HCT116 (cell line): ENCODE results near the gene DNAJB1. TPM values are rescaled to one million over a fixed set of nuclear protein-coding genes. Genes with fewer than 3 reads are reported as not detected.

Experiments
- ATAC-seq: fragments of 200-7000 bp; cut with Tn5 transposase; 2 replicates; pipeline ENCODE4 v1.9.1; 2020; ENCODE audit warnings: mild to moderate bottlenecking, moderate library complexity
- BruUV-seq: library from RNA; stranded (reverse); fragments of 400-500 nt; replicated peaks from 2 replicates; lab custom pipeline; 2021; lab: Mats Ljungman, UMichigan
- CTCF ChIA-PET: fragments of 300-600 bp; sonication (Branson Sonifier 250); formaldehyde crosslinking; loops from one replicate; lab custom pipeline; 2021; ENCODE audit warnings: antibody characterized with exemption; lab: Charles Lee
- POLR2A ChIA-PET: fragments of 300-600, 350-600 bp; sonication (Branson Sonifier 250); formaldehyde crosslinking; loops from one replicate; lab custom pipeline; 2021; ENCODE audit warnings: antibody characterized with exemption; lab: Charles Lee
- RAD21 ChIA-PET, 2 experiments: fragments of 300-600 bp; sonication (Branson Sonifier 250); formaldehyde crosslinking; loops; one replicate each; lab custom pipeline; 2023; ENCODE audit warnings: low total read pairs in 2 of 2; ENCODE audit not compliant: uncharacterized antibody in 2 of 2, unreplicated experiment in 2 of 2, low non-redundant PET in 1 of 2; lab: Charles Lee
- DNase-seq: peaks from one replicate; pipeline ENCODE4 v3.0.0-alpha.2; 2010; ENCODE audit warnings: low read depth, low spot score
- H2AFZ ChIP-seq: fragments of 200-600 bp; shearing (Covaris generic), sonication (generic); 2 replicates; pipeline ENCODE4 v1.6.1; 2017; ENCODE audit warnings: low read depth, mixed run types, mixed read lengths, antibody characterized with exemption, low read length; ENCODE audit not compliant: poor library complexity, severe bottlenecking
- H3K27ac ChIP-seq: 2 replicates; pipeline ENCODE4 v1.5.1; 2012; ENCODE audit warnings: low read depth, low read length
- H3K27me3 ChIP-seq: fragments of 200-600 bp; sonication (generic); 2 replicates; pipeline ENCODE4 v1.6.1; 2016; ENCODE audit warnings: mixed run types, low read length, mixed read lengths; ENCODE audit not compliant: insufficient read depth
- H3K36me3 ChIP-seq, 2 experiments: fragments of 200-500 bp in 1 of 2; fragments of 200-600 bp in 1 of 2; sonication (Bioruptor generic) in 1 of 2; sonication (generic) in 1 of 2; 2 replicates each; pipeline versions ENCODE4 v1.5.1 to v1.6.1; 2014 to 2016; ENCODE audit warnings: low read length in 2 of 2, inconsistent platforms in 1 of 2, mixed read lengths in 1 of 2, mixed run types in 1 of 2; ENCODE audit not compliant: insufficient read depth in 2 of 2, control insufficient read depth in 1 of 2
- H3K4me1 ChIP-seq, 2 experiments: fragments of 200-600 bp in 1 of 2; sonication (generic) in 1 of 2; 2 replicates each; pipeline versions ENCODE4 v1.5.1 to v1.6.1; 2012 to 2017; ENCODE audit warnings: low read length in 2 of 2, inconsistent platforms in 1 of 2, mild to moderate bottlenecking in 1 of 2, mixed read lengths in 1 of 2, mixed run types in 1 of 2, moderate library complexity in 1 of 2; ENCODE audit not compliant: insufficient read depth in 2 of 2, control insufficient read depth in 1 of 2
- H3K4me2 ChIP-seq: fragments of 200-600 bp; sonication (generic); 2 replicates; pipeline ENCODE4 v1.6.1; 2017; ENCODE audit warnings: mixed run types, low read length, mixed read lengths
- H3K4me3 ChIP-seq, 2 experiments: fragments of 200-600 bp in 1 of 2; sonication (generic) in 1 of 2; replicated peaks in 1 of 2; 2 replicates each; pipeline ENCODE4 v1.5.1; 2011 to 2016; ENCODE audit warnings: low read length in 2 of 2, control low read depth in 1 of 2, low read depth in 1 of 2, mild to moderate bottlenecking in 1 of 2, mixed read lengths in 1 of 2, mixed run types in 1 of 2
- H3K79me2 ChIP-seq: fragments of 200-600 bp; sonication (generic); 2 replicates; pipeline ENCODE4 v1.6.1; 2017; ENCODE audit warnings: mild to moderate bottlenecking, mixed run types, low read length, moderate library complexity, mixed read lengths; ENCODE audit not compliant: insufficient read depth
- H3K9ac ChIP-seq: fragments of 200-600 bp; sonication (generic); 2 replicates; pipeline ENCODE4 v1.6.1; 2016; ENCODE audit warnings: low read length, mixed read lengths
- H3K9me2 ChIP-seq: fragments of 200-600 bp; sonication (generic), shearing (Covaris generic); 2 replicates; pipeline ENCODE4 v1.6.1; 2017; ENCODE audit warnings: mixed run types, mild to moderate bottlenecking, moderate library complexity; ENCODE audit not compliant: insufficient read depth
- H3K9me3 ChIP-seq, 2 experiments: fragments of 200-500 bp in 1 of 2; fragments of 200-600 bp in 1 of 2; sonication (Bioruptor generic) in 1 of 2; sonication (generic) in 1 of 2; 2 replicates each; pipeline ENCODE4 v1.6.1; 2014 to 2017; ENCODE audit warnings: low read length in 2 of 2, mixed read lengths in 2 of 2, inconsistent platforms in 1 of 2, low read depth in 1 of 2, mild to moderate bottlenecking in 1 of 2, mixed run types in 1 of 2, moderate library complexity in 1 of 2; ENCODE audit not compliant: control insufficient read depth in 1 of 2, insufficient read depth in 1 of 2
- H4K20me1 ChIP-seq: fragments of 200-600 bp; sonication (generic), shearing (Covaris generic); 2 replicates; pipeline ENCODE4 v1.6.1; 2017; ENCODE audit warnings: mixed run types, mild to moderate bottlenecking, moderate library complexity; ENCODE audit not compliant: insufficient read depth
- CTCF ChIP-seq, 3 experiments: fragments of 200-600 bp in 1 of 3; sonication (generic) in 1 of 3; IDR thresholded peaks in 2 of 3; conservative IDR thresholded peaks in 1 of 3; 2 replicates each; pipeline ENCODE4 v1.5.1; 2012 to 2017; ENCODE audit warnings: low read depth in 2 of 3, low read length in 2 of 3, antibody characterized with exemption in 1 of 3, borderline replicate concordance in 1 of 3, control low read depth in 1 of 3, mild to moderate bottlenecking in 1 of 3, mixed read lengths in 1 of 3, mixed run types in 1 of 3, moderate library complexity in 1 of 3; ENCODE audit not compliant: insufficient read depth in 1 of 3
- EZH2 ChIP-seq: fragments of 200-600 bp; sonication (generic); IDR thresholded peaks from 2 replicates; pipeline ENCODE4 v1.6.1; 2017; ENCODE audit warnings: antibody characterized with exemption, mixed run types
- FOSL1 ChIP-seq: IDR thresholded peaks from 2 replicates; pipeline ENCODE4 v1.6.1; 2012; ENCODE audit warnings: low read depth
- POLR2AphosphoS5 ChIP-seq: IDR thresholded peaks from 2 replicates; pipeline ENCODE4 v1.6.1; 2011; ENCODE audit warnings: mild to moderate bottlenecking, low read depth, low read length, moderate library complexity
- RAD21 ChIP-seq: IDR thresholded peaks from 2 replicates; pipeline ENCODE4 v1.6.1; 2012; ENCODE audit warnings: low read depth, mild to moderate bottlenecking
- SIN3A ChIP-seq: IDR thresholded peaks from 2 replicates; pipeline ENCODE4 v1.6.1; 2012; ENCODE audit warnings: low read depth
- SP1 ChIP-seq: IDR thresholded peaks from 2 replicates; pipeline ENCODE4 v1.6.1; 2012; ENCODE audit warnings: low read depth
- intact Hi-C: fragments of 100-400 bp; cut with micrococcal nuclease; formaldehyde crosslinking; loops from 2 replicates; pipeline ENCODE4 v1.10.0; 2022
- total RNA-seq: library from RNA; stranded (reverse); gene quantifications from one replicate; pipeline ENCODE4 v1.2.1, GENCODE V29; 2021; ENCODE audit not compliant: unreplicated experiment

Gene DNAJB1
- total RNA-seq, 1 experiment from 2014 or later, result 175 TPM

GRCh38 chr19:14510311-14511228 is 7.6 kb downstream of the DNAJB1 start (continued):
- no peak for TF ChIP-seq RAD21
- peak; percentile 44; the same call in 1 of the 2 replicates for TF ChIP-seq FOSL1
- TF ChIP-seq POLR2AphosphoS5, result no peak
- TF ChIP-seq CTCF (IDR thresholded peaks at IDR 0.05 in 2 of 3, conservative IDR thresholded peaks at IDR 0.05 in 1 of 3; ENCODE audit: borderline replicate concordance in 1 of 3, insufficient read depth in 1 of 3, low read depth in 2 of 3, low read length in 2 of 3), result no peak
- TF ChIP-seq, all 23 proteins: peak for 6

DNA sequence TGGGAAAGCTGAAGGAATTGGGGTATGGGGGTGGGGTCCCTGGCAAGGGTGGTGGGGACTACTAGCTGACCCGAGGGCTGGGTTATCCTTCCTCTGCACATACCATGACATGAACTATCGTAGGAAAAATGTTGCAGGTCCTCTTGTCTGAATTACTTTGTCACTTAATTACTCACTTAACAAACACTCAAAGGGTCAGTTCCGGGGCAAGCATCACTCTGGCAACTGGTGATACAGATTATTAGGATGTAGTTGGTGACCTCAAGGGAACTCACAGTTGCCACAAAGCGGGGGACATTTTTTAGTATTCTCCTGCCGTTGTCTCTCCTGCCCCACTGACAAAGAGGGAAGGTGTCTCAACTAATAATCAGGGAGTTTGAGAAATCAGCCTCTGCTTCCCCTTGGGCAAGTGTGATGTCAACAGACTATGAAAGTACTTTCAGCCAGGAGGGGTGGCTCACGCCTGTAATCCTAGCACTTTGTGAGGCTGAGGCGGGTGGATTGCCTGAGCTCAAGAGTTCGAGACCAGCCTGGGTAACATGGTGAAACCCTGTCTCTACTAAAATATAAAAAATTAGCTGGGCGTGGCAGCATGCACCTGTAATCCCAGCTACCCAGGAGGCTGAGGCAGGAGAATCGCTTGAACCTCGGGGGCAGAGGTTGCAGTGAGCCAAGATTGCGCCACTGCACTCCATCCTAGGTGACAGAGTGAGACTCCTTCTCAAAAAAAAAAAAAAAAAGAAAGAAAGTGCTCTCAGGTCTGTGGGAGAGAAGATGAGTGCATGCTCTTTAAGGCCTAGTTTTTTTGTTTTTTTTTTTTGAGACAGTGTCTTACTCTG is 10.3 kb downstream of the DNAJB1 start:
- ChIA-PET POLR2A (interaction anchor here (3.3 to 8.7 kb wide), 2 partner anchors 11 kb away, joined by 15 to 112 read pairs; partner anchors contain the start of genes DNAJB1 and GIPC1), CTCF (interaction anchor here (1.3 kb wide), 1 partner anchor 16 kb away, joined by 3 read pairs; no protein-coding TSS in a partner anchor), RAD21 (no interaction called here)
- Histone ChIP-seq H2AFZ (no peak overlapping the region), H3K4me1 (peaks cover 81 to 87% of the 10 kb centered on the region in 2 experiments), H3K27ac (peak overlapping the region; percentile 100), H3K4me3 (peak overlapping the region in 1 of 2 experiments; percentile 51; a peak in 2 of 4 replicates), H3K79me2 (no peaks in the 10 kb centered on the region), H3K27me3 (no peaks in the 10 kb centered on the region), H3K9me3 (no peaks in the 10 kb centered on the region), H3K36me3 (no peaks in the 10 kb centered on the region), H3K9me2 (no peaks in the 10 kb centered on the region), H3K4me2 (peak overlapping the region; percentile 76), H3K9ac (peak overlapping the region; percentile 71), H4K20me1 (no peaks in the 10 kb centered on the region)
- no TSS peak for BruUV-seq
- intact Hi-C loops, result no loop called here
- DNase-seq, result no peak
- ATAC-seq, result peak; percentile 19; the same call in 1 of the 2 replicates
- TF ChIP-seq FOSL1, result peak; percentile 38; the same call in 1 of the 2 replicates
- peak; percentile 67 for TF ChIP-seq SP1
- no peak for TF ChIP-seq EZH2
- TF ChIP-seq SIN3A, result no peak
- peak; percentile 30; the same call in 1 of the 2 replicates for TF ChIP-seq POLR2AphosphoS5
- TF ChIP-seq CTCF (IDR thresholded peaks at IDR 0.05 in 2 of 3, conservative IDR thresholded peaks at IDR 0.05 in 1 of 3; ENCODE audit: borderline replicate concordance in 1 of 3, insufficient read depth in 1 of 3, low read depth in 2 of 3, low read length in 2 of 3), result no peak
